ENCODE results near the gene BCL2. TPM values are rescaled to one million over a fixed set of nuclear protein-coding genes. Genes with fewer than 3 reads are reported as not detected.

BCL2 gene
- total RNA-seq, 2 experiments from 2014 or later = 1.4 to 2.5 TPM

GRCh38 chr18:63152791-63153190 is 166.8 kb downstream of the BCL2 start:
- intact Hi-C loops (cut with micrococcal nuclease; ENCODE audit: unreplicated experiment) = no loop called here
- Histone ChIP-seq H3K4me3 (ENCODE audit: low read depth, low read length, poor library complexity, severe bottlenecking) (no peak overlapping the region), H2AFZ (ENCODE audit: low read length) (no peak overlapping the region), H3K36me3 (ENCODE audit: insufficient read depth, low read length) (no peaks in the 10 kb centered on the region), H3K9me3 (ENCODE audit: low read length) (no peaks in the 10 kb centered on the region), H3K4me2 (ENCODE audit: low read length) (peak overlapping the region; percentile 90; the same call in 1 of the 2 replicates), H3K27ac (ENCODE audit: low read depth, low read length, poor library complexity, severe bottlenecking) (no peak overlapping the region), H3K9me2 (ENCODE audit: insufficient read depth, low read length) (no peaks in the 10 kb centered on the region), H4K20me1 (ENCODE audit: insufficient read depth, low read length) (no peaks in the 10 kb centered on the region), H3K79me2 (ENCODE audit: insufficient read depth, low read depth, low read length) (no peaks in the 10 kb centered on the region), H3K4me1 (ENCODE audit: insufficient read depth, low read length, poor library complexity, severe bottlenecking) (peaks cover 30% of the 10 kb centered on the region)
- TF ChIP-seq CTCF (conservative IDR thresholded peaks at IDR 0.05; ENCODE audit: low read length) (no peak), EZH2phosphoT487 (IDR thresholded peaks at IDR 0.05; ENCODE audit: borderline replicate concordance, low read depth, low read length) (no peak)
- ChIA-PET CTCF (ENCODE audit: unreplicated experiment) (no interaction called here), POLR2A (interaction anchor here (1.4 to 3.5 kb wide), 2 partner anchors 14 to 20 kb away, joined by 3 to 13 read pairs; no protein-coding TSS in a partner anchor)
- DNase-seq (ENCODE audit: low spot score) = no peak
- BruUV-seq (replicated peaks) = no TSS peak

- no peak overlapping the region for H3K27ac ChIP-seq (ENCODE audit: low read depth, low read length, poor library complexity, severe bottlenecking)
- H2AFZ ChIP-seq (ENCODE audit: low read length) = no peak overlapping the region
- H3K4me2 ChIP-seq (ENCODE audit: low read length) = peak overlapping the region; percentile 90; the same call in 1 of the 2 replicates
- DNase-seq (ENCODE audit: low spot score) = no peak
- POLR2A ChIA-PET = interaction anchor here (1.2 to 3.5 kb wide), 3 partner anchors 9 to 20 kb away, joined by 3 to 13 read pairs (median 4); no protein-coding TSS in a partner anchor
- H3K4me1 ChIP-seq (ENCODE audit: insufficient read depth, low read length, poor library complexity, severe bottlenecking) = peaks cover 23% of the 10 kb centered on the region
- no peaks in the 10 kb centered on the region for H4K20me1 ChIP-seq (ENCODE audit: insufficient read depth, low read length)
- no peak overlapping the region for H3K4me3 ChIP-seq (ENCODE audit: low read depth, low read length, poor library complexity, severe bottlenecking)
- no TSS peak for BruUV-seq (replicated peaks)
- TF ChIP-seq CTCF (conservative IDR thresholded peaks at IDR 0.05; ENCODE audit: low read length) (no peak), EZH2phosphoT487 (IDR thresholded peaks at IDR 0.05; ENCODE audit: borderline replicate concordance, low read depth, low read length) (no peak)
- CTCF ChIA-PET (ENCODE audit: unreplicated experiment) = no interaction called here
- intact Hi-C loops (cut with micrococcal nuclease; ENCODE audit: unreplicated experiment) = no loop called here
- H3K9me3 ChIP-seq (ENCODE audit: low read length) = no peaks in the 10 kb centered on the region
- H3K79me2 ChIP-seq (ENCODE audit: insufficient read depth, low read depth, low read length) = no peaks in the 10 kb centered on the region
- H3K9me2 ChIP-seq (ENCODE audit: insufficient read depth, low read length) = no peaks in the 10 kb centered on the region
- no peaks in the 10 kb centered on the region for H3K36me3 ChIP-seq (ENCODE audit: insufficient read depth, low read length)
These were observed 167.5 kb downstream of the BCL2 start for GRCh38 chr18:63152096-63152495.

GRCh38 chr18:63151539-63151938 is 168.0 kb downstream of the BCL2 start:
- Histone ChIP-seq H3K4me1 (ENCODE audit: insufficient read depth, low read length, poor library complexity, severe bottlenecking) (peaks cover 17% of the 10 kb centered on the region), H3K9me3 (ENCODE audit: low read length) (no peaks in the 10 kb centered on the region), H3K36me3 (ENCODE audit: insufficient read depth, low read length) (no peaks in the 10 kb centered on the region), H4K20me1 (ENCODE audit: insufficient read depth, low read length) (no peaks in the 10 kb centered on the region), H2AFZ (ENCODE audit: low read length) (no peak overlapping the region), H3K9me2 (ENCODE audit: insufficient read depth, low read length) (no peaks in the 10 kb centered on the region), H3K27ac (ENCODE audit: low read depth, low read length, poor library complexity, severe bottlenecking) (no peak overlapping the region), H3K79me2 (ENCODE audit: insufficient read depth, low read depth, low read length) (no peaks in the 10 kb centered on the region), H3K4me2 (ENCODE audit: low read length) (peak overlapping the region; percentile 90; the same call in 1 of the 2 replicates), H3K4me3 (ENCODE audit: low read depth, low read length, poor library complexity, severe bottlenecking) (no peak overlapping the region)
- no peak for TF ChIP-seq CTCF (conservative IDR thresholded peaks at IDR 0.05; ENCODE audit: low read length)
- no peak for TF ChIP-seq EZH2phosphoT487 (IDR thresholded peaks at IDR 0.05; ENCODE audit: borderline replicate concordance, low read depth, low read length)
- BruUV-seq (replicated peaks) = no TSS peak
- ChIA-PET POLR2A (interaction anchor here (1.1 to 3.5 kb wide), 4 partner anchors 9 to 19 kb away, joined by 3 to 13 read pairs (median 4); no protein-coding TSS in a partner anchor), CTCF (ENCODE audit: unreplicated experiment) (no interaction called here)
- DNase-seq (ENCODE audit: low spot score) = no peak
- intact Hi-C loops (cut with micrococcal nuclease; ENCODE audit: unreplicated experiment) = no loop called here
